TTC549 (cell line): ENCODE data around the gene CDCA4.

ENCODE experiments used
- FAIRE-seq: peaks from 2 replicates; lab custom pipeline; 2012; peaks lifted over from hg19 to GRCh38; lab: Jason Lieb, UNC

The CDCA4 gene

DNA sequence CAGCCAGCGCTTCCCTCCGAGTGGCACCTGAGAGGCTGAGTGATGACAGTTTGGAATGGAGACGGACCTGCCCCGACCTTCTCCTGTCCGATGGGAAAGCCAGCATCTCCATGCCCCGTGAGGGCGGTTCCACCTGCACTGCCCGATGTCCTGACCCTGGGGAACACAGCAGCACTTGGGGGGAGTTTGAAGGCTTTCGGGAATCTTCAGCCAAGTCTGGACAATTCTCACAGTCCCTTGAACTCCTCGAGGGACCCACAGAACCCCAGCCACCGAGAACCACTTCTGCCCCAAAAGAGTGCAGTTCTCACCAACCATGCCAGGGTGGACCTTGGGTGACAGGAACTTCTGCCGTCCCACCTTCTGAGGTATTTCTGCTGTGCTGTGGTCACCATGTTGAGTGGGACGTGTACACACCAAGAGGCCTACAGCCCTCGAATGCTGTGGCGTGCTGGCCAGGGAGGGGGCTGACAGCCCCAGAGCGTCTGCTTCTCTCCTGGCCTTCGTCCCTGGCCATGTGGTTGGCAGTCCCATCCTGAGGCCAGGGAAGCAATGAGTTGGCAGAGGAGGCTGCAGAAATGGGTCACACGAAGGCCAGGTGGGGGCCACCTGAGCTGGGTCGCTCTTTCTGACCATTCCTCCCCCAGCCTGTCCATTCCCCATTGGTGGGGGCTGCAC lies 34.3 kb downstream of the CDCA4 start:
- FAIRE-seq: no peak

DNA sequence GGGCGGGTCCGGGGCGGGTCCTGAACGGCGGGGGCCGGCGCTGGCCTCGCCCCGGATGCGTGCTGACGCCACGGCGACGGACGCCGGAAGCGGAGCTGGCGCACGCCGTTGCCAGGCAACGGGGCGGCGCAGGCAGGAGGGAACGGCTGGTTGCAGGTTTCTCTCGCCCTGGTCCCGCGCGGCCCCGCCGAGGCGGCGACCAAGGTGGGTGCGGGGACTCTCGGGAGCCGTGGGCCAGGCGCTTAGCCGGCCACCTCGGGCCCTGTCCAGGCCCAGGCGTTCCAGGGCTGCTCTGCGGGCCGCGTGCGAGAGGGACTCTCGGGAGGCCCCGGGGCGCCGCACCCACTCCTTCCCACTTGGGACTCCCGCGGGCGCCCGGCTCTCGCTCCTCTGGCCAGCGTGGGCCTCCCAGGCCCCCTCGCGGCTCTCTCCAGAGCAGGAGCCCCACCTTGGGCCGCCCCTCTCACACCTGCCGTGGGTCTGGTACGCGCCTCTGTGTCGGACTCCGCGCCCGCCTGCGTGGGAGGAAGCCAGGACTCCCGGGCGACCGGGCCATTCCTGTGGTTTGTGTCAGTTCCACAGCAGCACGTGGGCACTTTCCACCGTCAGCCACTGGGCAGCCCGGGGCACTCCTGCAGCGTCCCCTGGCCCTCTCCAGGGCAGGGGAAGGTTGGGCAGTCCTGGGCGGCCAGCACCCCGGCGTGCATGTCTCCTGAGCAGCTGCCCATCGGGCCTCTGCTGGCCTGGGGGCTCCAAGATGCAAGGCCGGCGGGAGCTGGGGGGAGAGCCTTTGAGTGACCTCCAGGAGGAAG lies 35.0 kb downstream of the CDCA4 start, which contains the start of gene CLBA1:
TSS of gene CLBA1 (plus strand) at position 114 of the 812 bp plus-strand sequence. CDS start at position 758, 644 bp downstream.
- no peak for FAIRE-seq

DNA sequence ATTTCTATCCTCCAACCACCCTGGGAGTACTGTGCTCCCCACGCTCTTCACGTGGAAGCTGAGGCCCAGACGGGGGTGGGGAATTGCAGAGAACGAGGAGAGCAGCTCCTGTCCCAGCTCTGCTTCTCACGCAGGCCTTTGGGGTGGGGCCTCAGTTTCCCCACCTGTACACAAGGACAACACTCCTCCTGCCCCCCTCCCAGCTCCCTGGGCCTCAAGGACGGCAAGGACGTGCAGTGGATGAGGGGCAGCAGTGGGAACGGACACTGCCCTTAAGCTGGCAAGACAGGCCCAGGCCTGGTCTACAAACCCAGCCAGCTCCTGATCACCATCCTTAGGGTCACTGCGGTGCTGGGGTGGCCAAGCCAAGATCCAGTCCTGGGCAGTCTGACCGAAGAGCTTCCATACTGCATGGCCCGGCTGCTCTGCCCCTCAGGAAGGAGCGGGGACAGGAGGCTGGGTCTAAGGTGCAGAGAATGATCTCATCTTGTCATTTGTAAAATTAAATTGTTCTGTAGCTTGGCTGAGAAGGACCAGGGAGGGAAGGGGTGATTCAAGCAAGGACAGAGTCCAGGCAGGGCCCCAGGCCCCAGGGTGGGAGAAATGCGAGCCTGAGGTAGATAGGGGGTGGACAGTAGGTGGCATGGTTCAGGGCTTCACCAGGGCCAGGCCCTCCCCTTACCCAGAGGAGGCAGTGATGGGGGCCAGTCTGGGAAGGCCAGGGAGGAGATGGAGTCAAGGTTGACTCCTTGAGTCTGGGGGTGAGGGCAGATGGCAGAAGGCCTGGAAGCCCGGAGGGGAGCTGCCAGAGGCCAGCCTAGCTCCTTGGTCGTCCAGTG lies 36.6 kb downstream of the CDCA4 start:
- FAIRE-seq: no peak

DNA sequence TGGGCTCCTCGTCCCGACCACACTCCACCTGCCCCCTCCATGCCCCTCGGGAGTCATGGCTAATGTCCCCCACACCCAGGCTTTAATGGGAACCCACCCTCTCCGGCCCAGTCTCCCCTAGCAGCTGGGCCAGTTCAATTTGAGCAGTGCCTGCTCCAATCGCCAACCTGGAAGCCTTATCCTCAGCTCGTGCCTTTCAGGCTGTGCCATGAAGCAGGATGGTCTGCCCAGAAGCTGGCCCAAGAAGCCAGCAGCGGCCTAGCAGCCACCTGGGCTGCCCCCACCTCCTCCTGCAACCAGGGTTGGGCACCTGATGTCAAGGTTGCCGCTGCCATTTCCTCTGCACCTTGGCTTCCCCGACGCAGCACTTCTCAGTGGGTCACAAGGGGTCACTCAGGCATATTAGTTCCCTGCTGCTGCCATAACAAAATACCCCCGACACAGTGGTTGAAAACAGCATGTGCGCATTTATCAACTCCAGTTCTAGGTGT lies 37.6 kb downstream of the CDCA4 start:
- FAIRE-seq: no peak

DNA sequence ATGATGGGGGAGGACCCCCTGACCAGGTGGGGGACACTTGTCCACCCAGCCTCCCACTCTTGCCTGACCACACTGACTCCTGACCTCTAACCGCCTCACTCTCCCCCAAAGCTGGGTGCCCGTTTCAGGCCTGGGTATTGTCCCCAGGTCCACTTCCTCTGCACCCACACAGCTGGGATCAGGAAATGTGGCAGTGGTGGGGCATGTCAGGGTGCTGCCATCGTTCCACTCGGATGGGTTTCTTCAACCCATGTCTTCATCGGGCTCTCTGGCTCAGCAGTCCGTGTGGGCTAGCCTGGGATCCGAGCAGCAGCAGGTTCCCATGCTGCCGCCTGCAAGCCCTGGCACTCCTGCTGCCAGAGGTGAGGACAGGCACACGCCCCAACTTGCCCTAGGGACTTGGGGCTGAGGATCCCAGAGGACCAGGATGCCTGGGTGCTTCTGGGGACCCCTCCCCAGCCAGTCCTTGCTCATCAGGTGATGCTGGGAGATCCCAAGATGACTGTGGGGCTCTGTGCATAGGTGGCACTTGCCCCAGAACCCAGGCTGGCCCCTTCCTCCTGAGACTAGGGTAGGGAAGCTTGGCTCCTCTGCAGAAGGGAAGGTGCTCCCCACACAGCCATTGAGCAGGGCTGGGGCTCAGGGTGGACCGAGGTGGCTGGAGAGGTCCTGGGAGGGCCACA lies 38.2 kb downstream of the CDCA4 start:
- no peak for FAIRE-seq

DNA sequence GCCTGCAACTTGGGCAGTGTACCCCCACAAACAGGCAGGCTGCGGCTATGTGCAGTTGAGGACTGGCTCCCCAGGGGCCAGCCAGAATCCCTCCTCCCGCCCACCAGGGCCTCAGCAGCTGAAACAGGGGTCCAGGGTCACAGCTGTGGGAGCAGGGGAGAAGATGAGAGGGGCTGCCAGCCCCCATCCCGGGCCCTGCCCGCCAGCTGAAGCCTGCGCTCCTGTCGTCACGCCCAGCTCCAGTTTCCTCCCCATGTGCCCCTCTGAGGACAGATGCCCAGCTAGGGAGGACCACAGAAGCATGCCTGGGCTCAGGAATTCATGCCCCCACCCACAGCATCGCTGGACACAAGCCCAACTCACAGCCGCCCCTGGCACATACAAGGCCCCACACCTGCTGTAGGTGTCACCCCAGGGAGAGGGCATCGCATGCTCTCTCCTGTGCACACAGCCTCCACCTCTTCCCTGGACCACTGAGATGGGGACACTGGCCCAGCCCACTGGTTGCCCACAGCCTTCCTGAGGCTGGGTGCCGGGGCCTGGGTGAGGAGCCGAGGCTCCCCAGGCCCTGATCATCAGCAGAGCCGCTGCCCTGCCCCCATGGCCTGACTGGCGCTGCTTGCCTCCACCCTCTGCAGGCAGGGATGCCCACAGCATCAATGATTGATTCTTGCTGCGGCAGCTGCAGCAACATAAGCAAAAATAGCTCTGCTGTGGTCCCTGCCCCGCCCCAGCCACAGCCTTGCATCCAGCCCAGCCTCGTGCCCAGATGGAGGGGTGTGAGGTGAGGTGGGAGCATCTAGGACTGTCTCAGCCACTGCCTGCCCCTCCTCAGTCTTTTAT lies 39.0 kb downstream of the CDCA4 start:
- FAIRE-seq: no peak

DNA sequence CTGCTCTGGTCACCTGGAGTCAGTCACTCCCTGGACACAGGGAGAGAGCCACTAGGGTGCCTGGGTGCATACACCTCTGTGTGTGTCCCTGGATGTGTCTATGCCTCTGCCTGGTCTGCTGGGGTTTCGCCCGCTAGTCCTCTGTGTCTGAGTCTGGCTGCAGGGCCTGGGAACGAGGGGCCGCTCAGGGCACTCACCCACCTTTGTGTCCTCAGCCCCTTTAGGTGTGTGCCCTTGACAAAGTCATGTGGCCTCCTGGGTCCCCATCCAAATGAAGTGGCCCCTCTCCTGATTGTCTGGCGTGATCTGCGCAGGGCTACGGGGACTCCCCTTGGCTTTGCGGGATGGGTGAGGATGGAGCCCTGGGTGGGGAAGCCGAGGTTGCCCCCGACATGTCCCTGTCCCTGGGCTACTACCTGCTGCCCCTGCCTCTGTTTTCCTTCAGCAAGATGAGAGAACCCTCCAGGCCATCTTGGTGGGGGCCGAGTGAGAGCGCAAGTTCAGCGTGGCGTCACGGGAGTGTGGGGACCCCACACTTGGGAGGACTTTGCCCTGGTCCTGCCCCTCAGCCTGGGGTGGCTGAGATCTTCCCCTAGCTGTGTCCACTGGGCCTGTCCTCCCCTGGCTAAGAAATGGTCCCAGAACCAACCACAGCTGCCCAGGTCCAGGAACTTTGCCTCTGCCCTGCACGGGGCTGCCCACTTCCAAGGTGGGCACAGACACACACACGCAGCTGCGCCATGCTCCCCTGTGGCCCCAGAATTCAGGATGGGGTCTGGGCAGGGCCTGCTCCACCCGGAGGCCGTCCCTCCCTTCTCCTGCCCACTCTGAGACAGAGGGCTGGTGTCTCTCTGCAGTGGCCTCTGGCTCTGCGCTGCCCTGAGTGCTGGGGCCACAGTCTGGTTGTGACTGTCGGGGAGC lies 40.0 kb downstream of the CDCA4 start:
- FAIRE-seq: no peak

DNA sequence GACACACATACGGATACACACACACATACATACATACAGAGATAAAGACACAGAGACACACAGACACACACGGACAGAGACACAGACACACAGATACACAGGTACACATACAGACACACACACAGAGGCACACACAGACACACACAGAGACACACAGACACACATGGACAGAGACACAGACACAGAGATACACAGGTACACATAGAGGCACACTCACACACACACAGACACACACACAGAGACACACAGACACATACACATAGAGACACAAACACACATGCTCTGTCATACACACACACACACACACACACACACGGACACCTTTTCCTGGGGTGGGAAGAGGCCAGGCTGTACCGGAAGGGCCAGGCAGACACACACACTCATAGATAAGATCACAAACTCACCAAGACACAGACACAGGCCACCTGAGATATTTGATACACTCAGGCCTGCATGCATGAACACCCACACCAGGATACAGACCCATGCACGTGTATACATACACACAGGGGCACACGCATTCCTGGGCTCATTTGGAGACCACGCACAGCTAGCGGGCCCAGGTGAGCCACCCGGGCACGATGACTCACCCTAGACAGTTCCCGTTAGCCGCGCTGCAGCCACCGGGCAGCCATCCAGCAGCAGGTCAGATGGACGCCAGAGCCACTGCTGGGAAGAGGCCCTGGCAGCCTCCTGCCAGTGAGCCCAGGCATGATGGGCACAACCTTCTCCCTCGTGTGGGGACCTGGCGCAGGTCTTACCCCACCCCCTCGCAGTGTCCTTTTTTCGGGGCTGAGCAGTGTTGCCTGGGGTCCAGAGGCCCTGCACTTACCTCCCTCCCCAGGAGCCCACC lies 40.9 kb downstream of the CDCA4 start:
- FAIRE-seq: no peak

DNA sequence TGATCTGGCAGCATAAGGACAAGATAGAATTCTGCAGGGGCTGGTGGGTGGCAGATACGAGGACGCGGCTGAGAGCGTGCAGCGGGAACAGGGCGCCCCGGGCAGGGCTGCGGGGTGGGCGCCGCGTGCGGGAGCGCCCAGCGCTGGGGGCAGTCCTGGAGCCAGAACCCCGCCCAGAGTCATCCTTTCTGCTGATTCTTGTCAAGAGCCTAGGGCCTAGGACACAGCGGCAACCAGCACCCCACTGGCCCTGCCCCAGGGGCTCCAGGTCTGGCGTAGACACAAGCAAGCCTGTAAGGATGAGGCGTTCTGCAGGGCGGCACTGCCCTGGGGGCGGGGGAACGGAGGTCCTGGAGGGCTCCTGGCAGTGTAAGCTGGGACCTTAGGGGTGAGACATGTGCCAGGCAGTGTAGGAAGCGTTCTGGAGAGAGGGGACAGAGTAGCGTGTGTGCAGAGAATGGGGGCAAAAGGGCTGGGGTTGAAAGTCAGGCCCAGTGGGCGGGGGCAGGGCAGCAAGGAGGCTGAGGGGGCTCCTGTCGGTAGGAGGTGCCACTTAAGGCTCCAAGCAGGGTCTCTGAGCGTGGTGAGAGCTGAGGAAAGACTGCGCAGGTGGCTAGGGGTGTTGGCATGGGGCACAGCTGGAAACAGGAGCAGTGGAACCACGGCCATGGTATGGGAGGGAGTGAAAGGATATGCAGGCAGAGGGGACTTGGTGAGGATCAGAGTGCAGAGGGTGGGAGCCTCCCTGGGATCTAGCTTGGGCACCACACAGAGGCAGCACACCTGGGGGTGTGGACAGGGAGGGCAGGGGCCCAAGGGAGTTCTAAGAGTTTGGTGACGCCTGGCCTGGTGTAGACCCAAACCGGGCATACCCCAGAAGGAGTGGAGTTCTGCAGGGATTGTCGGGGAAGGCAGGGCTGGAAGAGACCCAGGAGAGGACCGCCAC lies 41.9 kb downstream of the CDCA4 start:
- no peak for FAIRE-seq

DNA sequence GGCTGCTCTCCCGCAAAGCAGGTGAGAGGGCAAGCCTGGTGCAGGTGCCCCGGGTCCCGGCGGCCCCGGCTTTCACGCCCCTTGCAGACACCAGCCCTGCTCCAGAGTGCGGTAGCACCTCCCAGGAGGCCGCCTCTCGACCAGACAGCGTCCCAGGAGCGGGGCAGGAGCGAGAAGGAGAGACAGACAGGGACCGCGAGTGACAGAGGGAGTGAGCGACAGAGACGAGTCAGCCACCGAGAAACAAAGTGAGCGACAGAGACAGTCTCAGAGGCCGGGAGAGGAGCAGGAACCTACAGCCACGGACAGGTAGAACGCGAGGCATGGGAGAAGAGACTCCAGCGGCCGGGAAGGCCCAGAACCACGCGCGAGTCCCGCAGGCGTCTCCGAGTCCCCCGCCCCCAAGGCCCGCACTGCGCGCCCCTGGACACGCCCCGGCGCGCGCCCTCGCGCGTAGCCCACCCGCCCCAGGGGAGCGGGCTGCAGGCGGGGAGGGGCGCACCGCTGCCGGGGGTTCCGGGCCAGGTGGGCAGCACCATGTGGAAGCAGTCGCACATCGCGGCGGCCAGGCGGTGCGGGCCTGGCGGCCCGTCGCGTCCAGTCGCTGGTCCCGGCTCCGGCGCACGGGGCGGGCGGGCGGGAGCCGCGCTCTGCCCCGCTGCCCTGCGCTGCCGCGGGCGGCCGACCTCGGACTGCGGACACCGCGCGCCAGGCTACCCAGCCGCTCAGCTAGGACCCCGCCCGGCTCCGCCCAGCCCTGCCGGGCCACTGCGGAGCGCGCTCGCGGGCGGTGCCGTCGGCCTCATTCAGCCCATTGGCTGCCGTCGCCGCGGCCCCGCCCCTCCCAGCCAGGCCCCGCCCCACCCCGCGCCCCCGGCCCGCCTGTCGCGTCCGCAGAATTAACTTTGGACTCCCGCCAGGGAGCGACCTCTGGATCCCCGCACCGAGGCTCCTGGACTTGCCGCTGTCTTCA lies 42.9 kb downstream of the CDCA4 start, which contains the start of gene AHNAK2:
TSS of gene AHNAK2 (minus strand) at position 694 of the 973 bp plus-strand sequence. CDS start at position 557, 137 bp downstream.
- no peak for FAIRE-seq

DNA sequence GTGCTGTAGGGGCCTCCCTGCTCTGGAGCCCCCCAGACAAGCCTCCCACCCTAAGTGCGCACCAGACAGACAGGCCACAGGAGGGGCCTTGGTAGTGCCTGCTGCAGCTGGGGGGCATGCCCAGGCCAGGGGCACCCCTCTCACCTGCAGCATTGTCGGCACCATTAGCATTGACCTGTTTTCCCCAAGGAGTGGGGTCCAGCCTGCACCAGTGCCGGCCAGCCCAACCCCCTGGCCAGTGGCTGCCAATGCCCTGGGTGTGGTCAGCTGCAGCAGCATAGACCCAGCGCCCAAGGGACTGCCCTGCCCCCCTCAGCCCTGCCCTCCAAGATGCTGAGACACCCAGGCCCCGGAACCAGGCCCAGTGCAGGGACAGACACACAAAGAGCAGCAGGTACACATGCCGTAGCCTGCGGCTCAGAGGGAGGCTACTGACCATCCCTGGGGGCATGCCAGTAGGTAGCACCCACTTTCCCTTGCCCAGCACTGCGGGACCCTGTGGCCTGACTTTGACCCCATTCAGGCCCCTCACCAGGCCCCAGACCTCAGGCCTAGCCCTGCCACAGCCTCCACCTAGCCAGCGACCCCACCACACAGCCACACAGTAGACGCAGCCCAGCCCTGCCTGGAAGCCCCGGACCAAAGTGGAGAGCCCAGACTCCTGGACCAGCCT lies 43.7 kb downstream of the CDCA4 start:
- no peak for FAIRE-seq

DNA sequence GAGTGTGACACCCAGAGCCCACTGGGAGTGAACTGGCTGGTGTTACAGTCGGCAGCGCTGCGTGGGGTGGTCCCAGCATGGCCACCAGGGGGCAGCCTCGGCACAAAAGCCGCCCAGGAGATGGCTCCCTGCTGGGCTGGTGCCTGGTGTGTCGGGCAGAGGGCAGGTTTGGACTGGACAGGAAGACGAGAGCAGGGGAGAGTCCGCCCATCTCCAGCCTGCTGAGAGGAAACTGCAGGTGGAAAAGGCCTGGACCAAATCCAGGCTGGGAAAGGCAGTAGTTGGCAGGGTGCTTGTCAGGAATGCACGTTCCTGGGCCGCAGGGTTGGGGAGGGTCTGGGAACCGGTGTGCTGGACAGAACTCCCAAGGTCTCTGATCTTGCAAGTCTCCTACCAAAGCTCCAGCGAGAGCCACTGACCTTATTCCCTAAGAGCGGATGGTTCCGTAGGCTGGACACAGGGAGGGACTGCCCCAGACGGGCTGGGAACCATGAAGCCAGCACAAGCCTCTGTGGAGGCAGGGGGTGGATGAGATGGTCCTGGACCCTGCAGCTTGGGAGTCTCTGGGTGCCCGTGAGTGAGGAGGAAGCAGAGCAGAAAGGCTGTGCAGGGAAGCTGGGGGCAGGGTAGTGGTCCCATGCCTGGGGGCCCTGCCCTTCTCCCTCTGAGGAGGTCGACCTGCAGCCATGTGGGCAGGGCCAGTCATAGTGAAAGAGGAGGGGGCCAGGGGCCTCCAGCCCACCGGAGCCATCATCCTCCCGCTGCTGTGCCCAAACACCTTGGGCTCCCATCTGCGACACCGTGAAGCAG lies 44.5 kb downstream of the CDCA4 start:
- no peak for FAIRE-seq

DNA sequence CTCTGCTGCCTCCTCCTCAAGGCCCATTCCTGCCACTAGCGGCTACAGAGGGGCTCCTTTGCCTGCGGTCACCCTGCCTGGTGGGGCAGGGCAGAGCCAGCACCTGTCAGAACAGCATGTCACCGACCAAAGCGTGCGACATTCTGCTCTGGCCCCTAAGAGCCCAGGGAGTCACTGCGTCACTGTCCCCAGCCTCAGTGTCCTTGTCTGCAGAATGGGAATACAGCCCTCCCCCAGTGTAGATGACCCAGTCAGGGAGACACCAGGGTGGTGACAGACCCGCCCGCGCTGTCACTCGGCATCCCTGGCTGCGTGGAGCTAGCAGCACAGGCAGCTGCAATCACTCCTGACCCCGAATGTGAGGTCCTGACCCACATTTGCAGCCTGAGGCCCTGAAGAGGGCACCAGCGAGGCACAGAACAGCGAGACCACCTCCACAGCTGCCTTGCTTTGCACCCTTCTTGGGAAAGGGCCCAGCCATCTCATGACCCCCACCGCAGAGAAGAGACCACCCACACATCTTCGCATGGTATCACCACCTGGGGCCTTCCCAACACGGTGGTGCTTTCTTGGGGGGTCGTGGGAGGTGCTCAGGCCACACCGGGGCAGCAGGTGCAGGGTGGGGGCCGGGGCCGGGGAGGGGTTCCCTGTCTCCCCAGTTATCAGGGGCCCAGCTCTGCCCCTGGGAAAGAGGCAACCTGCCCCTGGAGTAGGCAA lies 45.2 kb downstream of the CDCA4 start:
- FAIRE-seq: no peak

DNA sequence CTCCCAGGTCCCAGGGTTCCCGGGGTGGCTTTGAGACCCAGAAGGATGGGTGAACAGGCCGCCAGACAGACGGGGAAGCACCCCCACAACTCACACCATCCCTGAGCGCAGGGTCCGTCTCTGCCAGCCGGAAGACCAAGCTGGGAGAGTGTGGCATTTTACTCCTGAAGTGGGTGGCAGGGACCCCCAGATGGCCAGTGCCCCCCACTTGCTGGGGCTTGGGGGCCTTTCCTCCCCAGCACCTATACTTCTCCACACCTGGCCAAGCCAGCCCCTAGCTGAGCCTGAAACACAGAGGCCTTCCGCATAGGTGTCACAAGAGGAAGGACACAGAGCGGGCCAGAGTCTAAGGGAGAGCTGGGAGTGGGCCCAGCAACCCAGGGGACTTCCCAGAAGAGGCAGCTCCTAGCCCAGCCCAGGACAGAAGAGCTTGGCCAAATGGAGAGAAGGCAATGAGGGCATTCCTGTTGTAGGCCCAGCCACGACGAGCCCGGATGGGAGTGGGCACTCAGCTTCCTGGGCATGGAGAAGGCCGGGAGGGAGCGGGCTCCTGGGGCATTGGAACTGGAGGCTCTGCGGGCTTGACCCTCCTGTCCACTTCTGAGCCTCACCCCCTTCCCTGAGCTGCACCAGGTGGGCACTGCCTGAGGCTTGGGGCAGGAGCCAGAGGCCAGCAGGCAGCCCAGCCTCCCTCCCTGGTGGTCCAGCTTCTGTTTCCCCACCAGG lies 46.1 kb downstream of the CDCA4 start:
- no peak for FAIRE-seq
